ENCODE measurements around the gene GPR3.
"Not testable (repeated sequence)": the region's sequence is repeated elsewhere in the genome, so short reads cannot be mapped to it uniquely, and the experiment has no call there.

GPR3 gene

GRCh38 chr1:27380224-27380623 is 12.2 kb upstream of the GPR3 start:
- no peak for DNase-seq (ENCODE audit: low read depth)

- no peak for DNase-seq (ENCODE audit: low read depth)
Measured at GRCh38 chr1:27380766-27381733, 11.4 kb upstream of the GPR3 start.

GRCh38 chr1:27381969-27382762 is 10.3 kb upstream of the GPR3 start:
- no peak for DNase-seq (ENCODE audit: low read depth)

GRCh38 chr1:27383039-27383605 is 9.3 kb upstream of the GPR3 start, which contains the start of gene CD164L2:
CD164L2 (minus strand) TSS chr1:27383333; CDS start chr1:27383239, 94 bp downstream.
- peak; percentile 30 for DNase-seq (ENCODE audit: low read depth)

GRCh38 chr1:27383661-27384060 is 8.8 kb upstream of the GPR3 start:
- no peak for DNase-seq (ENCODE audit: low read depth)

GRCh38 chr1:27384797-27385196 is 7.6 kb upstream of the GPR3 start:
- DNase-seq (ENCODE audit: low read depth): not testable (repeated sequence)

GRCh38 chr1:27388337-27389005 is 4.0 kb upstream of the GPR3 start:
- DNase-seq (ENCODE audit: low read depth): peak; percentile 61

DNA sequence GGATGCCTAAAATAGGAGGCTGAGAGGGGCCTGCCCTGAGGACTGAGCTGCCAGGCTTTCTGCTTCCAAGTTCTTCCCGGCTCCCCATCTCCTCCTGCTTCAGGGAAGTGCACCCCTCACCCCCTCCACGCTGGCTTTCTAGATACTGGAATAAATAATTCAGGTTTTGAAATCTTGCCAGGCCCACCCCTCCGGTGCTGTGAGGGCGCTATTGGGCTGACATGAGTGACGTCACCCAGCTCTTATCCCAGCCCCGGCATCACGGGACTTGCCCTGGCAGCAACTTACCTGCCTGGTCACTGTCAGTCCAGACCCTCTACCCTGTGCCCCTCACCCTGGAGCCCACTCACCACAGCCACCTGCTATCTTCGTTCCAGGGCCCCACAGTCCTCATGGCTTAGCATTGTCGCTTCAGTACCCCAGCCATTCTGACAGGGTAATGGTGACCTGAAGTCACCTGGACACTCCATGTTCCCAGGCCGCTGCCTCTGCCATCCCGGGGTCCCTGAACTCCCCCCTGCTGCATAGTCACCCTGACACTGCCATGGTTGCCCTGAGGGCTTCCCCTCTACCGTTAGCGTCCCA is 819 bp upstream of the GPR3 start:
- DNase-seq (ENCODE audit: low read depth): no peak

GRCh38 chr1:27392778-27393635 is 585 bp downstream of the GPR3 start:
- DNase-seq (ENCODE audit: low read depth): no peak

- no peak for DNase-seq (ENCODE audit: low read depth)
Measured at GRCh38 chr1:27393641-27394281, 1.3 kb downstream of the GPR3 start.

DNA sequence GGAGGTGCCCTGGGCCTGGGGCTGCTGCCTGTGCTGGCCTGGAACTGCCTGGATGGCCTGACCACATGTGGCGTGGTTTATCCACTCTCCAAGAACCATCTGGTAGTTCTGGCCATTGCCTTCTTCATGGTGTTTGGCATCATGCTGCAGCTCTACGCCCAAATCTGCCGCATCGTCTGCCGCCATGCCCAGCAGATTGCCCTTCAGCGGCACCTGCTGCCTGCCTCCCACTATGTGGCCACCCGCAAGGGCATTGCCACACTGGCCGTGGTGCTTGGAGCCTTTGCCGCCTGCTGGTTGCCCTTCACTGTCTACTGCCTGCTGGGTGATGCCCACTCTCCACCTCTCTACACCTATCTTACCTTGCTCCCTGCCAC is 1.8 kb downstream of the GPR3 start:
- no peak for DNase-seq (ENCODE audit: low read depth)

DNA sequence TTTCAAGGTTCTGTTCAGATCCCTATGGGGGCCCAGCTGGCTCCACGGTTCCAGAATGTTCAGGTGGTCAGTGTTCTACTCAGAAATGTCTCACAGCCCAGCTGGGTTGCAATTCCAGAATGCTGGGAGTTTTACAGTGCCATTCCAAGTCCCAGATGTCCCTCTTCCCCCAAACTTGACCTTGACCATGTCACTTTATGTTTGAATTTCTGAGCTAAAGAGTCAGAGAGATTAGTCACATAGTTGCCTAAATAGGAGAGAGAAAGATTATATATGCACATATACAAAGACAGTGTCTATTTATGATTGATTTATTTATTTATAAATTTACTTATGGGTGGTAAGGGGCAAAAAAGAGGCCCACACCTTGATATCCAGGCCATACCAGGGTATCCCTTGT is 2.5 kb downstream of the GPR3 start:
- DNase-seq (ENCODE audit: low read depth): no peak

- DNase-seq (ENCODE audit: low read depth): peak; percentile 69
Measured at GRCh38 chr1:27395441-27396195, 3.2 kb downstream of the GPR3 start.

GRCh38 chr1:27397110-27397509 is 4.7 kb downstream of the GPR3 start:
- no peak for DNase-seq (ENCODE audit: low read depth)

- no peak for DNase-seq (ENCODE audit: low read depth)
Measured at GRCh38 chr1:27397749-27398148, 5.3 kb downstream of the GPR3 start.

DNA sequence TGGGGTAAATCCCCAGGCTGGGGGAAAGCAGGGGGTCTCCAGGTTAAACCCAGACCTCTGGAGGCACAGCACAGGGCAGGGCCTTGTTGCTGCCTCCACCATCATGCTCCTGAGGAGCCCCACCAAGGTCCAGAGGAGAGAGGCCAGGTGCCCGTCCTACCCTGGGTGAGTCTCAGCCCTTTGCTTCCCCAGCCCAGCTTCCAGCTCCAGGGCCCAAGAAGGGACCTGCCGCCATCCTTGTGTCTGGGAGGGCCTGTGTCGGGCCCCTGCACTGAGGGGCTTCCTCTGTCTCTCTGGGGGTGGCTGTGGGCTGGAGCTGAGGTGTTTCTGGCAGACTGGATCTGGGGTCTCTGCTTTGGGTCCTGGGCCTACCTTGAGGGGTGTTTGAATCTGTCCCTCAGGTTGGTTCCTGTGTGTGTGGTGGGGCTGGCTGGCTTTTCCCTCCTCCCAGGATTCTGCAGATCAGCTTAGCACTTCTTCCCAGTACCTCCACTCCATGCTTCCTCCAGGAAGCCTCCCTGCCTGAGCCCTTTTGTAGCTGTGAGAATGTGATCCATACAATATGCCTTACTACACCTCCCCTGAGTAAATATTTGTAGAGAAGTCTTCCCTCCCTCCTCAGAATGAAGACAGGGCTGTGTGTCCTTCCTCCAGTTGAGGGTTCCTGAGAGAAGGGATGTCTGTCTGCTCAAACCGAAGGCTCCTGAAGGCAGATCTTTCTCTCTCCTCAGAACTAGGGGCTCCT is 6.2 kb downstream of the GPR3 start:
- DNase-seq (ENCODE audit: low read depth): no peak

DNA sequence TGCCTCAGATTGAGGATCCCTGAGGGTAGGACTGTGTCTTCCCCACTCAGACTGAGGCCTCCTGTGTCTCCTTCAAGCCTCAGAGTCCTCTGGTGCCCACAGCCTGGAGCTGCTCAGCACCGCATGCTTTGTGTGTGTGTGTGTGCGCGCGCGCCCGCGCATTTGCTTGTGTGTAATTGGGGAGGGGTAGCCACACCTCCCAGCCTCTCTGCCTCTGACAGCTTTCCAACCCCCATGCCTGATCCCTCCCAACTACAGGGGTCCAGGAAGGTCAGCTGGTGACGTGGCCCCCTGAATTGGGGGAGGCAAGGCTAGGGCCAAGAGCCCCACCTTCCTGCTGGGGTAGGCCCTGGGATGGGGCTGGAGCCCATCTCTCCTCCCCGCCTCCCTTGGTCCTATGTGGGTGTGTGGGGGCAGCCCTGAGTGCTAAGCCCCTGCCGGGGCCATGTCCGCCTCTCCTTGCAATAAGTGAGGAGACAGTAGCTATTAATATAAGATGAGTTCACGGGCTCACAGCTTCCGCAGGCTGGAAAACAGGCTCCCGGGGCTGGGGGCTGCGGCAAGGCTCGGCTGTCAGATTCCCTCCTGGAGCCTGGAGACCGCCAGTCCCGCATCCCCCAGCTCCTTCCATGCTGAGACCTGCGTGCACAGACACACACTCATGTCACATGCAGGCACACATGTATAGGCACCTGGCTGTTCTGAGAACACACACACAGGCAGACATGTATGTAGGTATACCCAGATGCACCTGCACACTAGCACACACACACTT is 7.0 kb downstream of the GPR3 start:
- no peak for DNase-seq (ENCODE audit: low read depth)

Data from activated T-helper 9 cell treated with anti-CD3 and anti-CD28 coated beads, Interleukin-2, amount 50 U/mL, for 16 hours (primary cell).